ENCODE data around the gene ZNF664. TPM values are rescaled to one million over a fixed set of nuclear protein-coding genes. Genes with fewer than 3 reads are reported as not detected.

Gene ZNF664
- total and polyA plus RNA-seq, 10 of the 15 experiments (the other 5 are each of a cell fraction or from before 2014, with no cell fraction given) = 1.8 to 65.6 (median 30.8) TPM

GRCh38 chr12:123979566-123979965 is 6.6 kb downstream of the ZNF664 start:
- no peaks in the 10 kb centered on the region; the same call in 1 of the 2 replicates for H4K20me1 ChIP-seq (ENCODE audit: control insufficient read depth, insufficient read depth)
- intact Hi-C loops (cut with micrococcal nuclease; ENCODE audit: unreplicated experiment) (no loop called here), in situ Hi-C loops (cut with MboI) (no loop called here)
- TF ChIP-seq, protein P1, sequence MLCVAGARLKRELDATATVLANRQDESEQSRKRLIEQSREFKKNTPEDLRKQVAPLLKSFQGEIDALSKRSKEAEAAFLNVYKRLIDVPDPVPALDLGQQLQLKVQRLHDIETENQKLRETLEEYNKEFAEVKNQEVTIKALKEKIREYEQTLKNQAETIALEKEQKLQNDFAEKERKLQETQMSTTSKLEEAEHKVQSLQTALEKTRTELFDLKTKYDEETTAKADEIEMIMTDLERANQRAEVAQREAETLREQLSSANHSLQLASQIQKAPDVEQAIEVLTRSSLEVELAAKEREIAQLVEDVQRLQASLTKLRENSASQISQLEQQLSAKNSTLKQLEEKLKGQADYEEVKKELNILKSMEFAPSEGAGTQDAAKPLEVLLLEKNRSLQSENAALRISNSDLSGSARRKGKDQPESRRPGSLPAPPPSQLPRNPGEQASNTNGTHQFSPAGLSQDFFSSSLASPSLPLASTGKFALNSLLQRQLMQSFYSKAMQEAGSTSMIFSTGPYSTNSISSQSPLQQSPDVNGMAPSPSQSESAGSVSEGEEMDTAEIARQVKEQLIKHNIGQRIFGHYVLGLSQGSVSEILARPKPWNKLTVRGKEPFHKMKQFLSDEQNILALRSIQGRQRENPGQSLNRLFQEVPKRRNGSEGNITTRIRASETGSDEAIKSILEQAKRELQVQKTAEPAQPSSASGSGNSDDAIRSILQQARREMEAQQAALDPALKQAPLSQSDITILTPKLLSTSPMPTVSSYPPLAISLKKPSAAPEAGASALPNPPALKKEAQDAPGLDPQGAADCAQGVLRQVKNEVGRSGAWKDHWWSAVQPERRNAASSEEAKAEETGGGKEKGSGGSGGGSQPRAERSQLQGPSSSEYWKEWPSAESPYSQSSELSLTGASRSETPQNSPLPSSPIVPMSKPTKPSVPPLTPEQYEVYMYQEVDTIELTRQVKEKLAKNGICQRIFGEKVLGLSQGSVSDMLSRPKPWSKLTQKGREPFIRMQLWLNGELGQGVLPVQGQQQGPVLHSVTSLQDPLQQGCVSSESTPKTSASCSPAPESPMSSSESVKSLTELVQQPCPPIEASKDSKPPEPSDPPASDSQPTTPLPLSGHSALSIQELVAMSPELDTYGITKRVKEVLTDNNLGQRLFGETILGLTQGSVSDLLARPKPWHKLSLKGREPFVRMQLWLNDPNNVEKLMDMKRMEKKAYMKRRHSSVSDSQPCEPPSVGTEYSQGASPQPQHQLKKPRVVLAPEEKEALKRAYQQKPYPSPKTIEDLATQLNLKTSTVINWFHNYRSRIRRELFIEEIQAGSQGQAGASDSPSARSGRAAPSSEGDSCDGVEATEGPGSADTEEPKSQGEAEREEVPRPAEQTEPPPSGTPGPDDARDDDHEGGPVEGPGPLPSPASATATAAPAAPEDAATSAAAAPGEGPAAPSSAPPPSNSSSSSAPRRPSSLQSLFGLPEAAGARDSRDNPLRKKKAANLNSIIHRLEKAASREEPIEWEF (IDR thresholded peaks at IDR 0.05; ENCODE audit: insufficient replicate concordance, low read depth, low read length) = no peak
- TF ChIP-seq RUNX3 (IDR thresholded peaks at IDR 0.05; ENCODE audit: low read length) = no peak
- TF ChIP-seq SP1 (IDR thresholded peaks at IDR 0.05; ENCODE audit: low read depth, low read length) = no peak
- no peak for TF ChIP-seq BHLHE40 (IDR thresholded peaks at IDR 0.05; ENCODE audit: borderline replicate concordance in 1 of 2, low read depth in 2 of 2, low read length in 1 of 2)
- TF ChIP-seq JUNB (IDR thresholded peaks at IDR 0.05) = no peak
- no peaks in the 10 kb centered on the region for H3K9me3 ChIP-seq (replicated peaks; ENCODE audit: control insufficient read depth, insufficient read depth, low read length)
- DNase-seq (ENCODE audit: low read depth, low spot score) = no peak
- CTCF ChIA-PET = no interaction called here
- no peak overlapping the region for H3K4me2 ChIP-seq (ENCODE audit: control insufficient read depth, insufficient read depth)
- FAIRE-seq = no peak
- H3K27me3 ChIP-seq (replicated peaks in 1 of 2; ENCODE audit: control insufficient read depth in 2 of 2, insufficient read depth in 2 of 2, low read length in 1 of 2) = no peaks in the 10 kb centered on the region
- H3K36me3 ChIP-seq (ENCODE audit: control insufficient read depth in 2 of 2, insufficient read depth in 2 of 2, low read length in 1 of 2) = peaks cover 0 to 7% of the 10 kb centered on the region in 2 experiments; a peak in 3 of 4 replicates
- H3K4me3 ChIP-seq = no peak overlapping the region
- H2AFZ ChIP-seq (ENCODE audit: control insufficient read depth, low read depth, low read length) = no peak overlapping the region
- no peak for ATAC-seq
- peaks cover 10% of the 10 kb centered on the region for H3K79me2 ChIP-seq (ENCODE audit: control insufficient read depth, insufficient read depth, low read length)
- peaks cover 6% of the 10 kb centered on the region for H3K4me1 ChIP-seq (ENCODE audit: control insufficient read depth, insufficient read depth, low read length)
- WGBS (ENCODE audit: insufficient coverage, insufficient replicate concordance, low lambda C conversion rate, missing lambda C conversion rate) = 95% methylated on average over 6 of the region's 6 CpGs
- SMC1A ChIA-PET (ENCODE audit: uncharacterized antibody, unreplicated experiment) = no interaction called here
- H3K9ac ChIP-seq (ENCODE audit: control insufficient read depth, insufficient read depth, low read length) = no peak overlapping the region
- no peak overlapping the region for H3K27ac ChIP-seq (ENCODE audit: control insufficient read depth, insufficient read depth)
- no TSS peak for BruUV-seq (replicated peaks)
- RAD21 ChIA-PET (ENCODE audit: unreplicated experiment) = no interaction called here
- POLR2A ChIA-PET = no interaction called here

All from GM12878 (cell line).